Osteoblast (primary cell): ENCODE results near the gene SENP8. TPM values are rescaled to one million over a fixed set of nuclear protein-coding genes. Genes with fewer than 3 reads are reported as not detected.
"Not testable (repeated sequence)": the region's sequence is repeated elsewhere in the genome, so short reads cannot be mapped to it uniquely, and the experiment has no call there.

Experiments
- DNase-seq: peaks from one replicate; pipeline ENCODE4 v3.0.0; 2011; ENCODE audit warnings: low spot score, mixed read lengths; ENCODE audit not compliant: insufficient read length; ENCODE audit errors: missing footprints
- H2AFZ ChIP-seq: 2 replicates; pipeline ENCODE4 v1.6.0; 2011; ENCODE audit warnings: mild to moderate bottlenecking, low read length
- H3K27ac ChIP-seq: 2 replicates; pipeline ENCODE4 v1.5.1; 2011; ENCODE audit warnings: mild to moderate bottlenecking, low read depth, low read length, moderate library complexity
- H3K27me3 ChIP-seq: 2 replicates; pipeline ENCODE4 v1.6.0; 2012; ENCODE audit warnings: mild to moderate bottlenecking, control low read depth, inconsistent platforms, low read length, moderate library complexity; ENCODE audit not compliant: insufficient read depth
- H3K36me3 ChIP-seq: 2 replicates; pipeline ENCODE4 v1.5.1; 2011; ENCODE audit warnings: mild to moderate bottlenecking, low read length, control low read depth, moderate library complexity; ENCODE audit not compliant: insufficient read depth
- H3K4me1 ChIP-seq: 2 replicates; pipeline ENCODE4 v1.5.1; 2011; ENCODE audit warnings: mild to moderate bottlenecking, low read length, control low read depth, moderate library complexity; ENCODE audit not compliant: insufficient read depth
- H3K4me2 ChIP-seq: 2 replicates; pipeline ENCODE4 v1.6.0; 2011; ENCODE audit warnings: mild to moderate bottlenecking, low read length; ENCODE audit not compliant: insufficient read depth
- H3K4me3 ChIP-seq: fragments of 200-600 bp; sonication (generic); 3 replicates; pipeline ENCODE4 v1.5.1; 2012; ENCODE audit warnings: mild to moderate bottlenecking, low read length, inconsistent platforms; ENCODE audit not compliant: insufficient read depth
- H3K79me2 ChIP-seq: 2 replicates; pipeline ENCODE4 v1.6.0; 2012; ENCODE audit warnings: mild to moderate bottlenecking, low read length, control low read depth, inconsistent platforms; ENCODE audit not compliant: insufficient read depth
- H3K9me3 ChIP-seq: 2 replicates; pipeline ENCODE4 v1.5.1; 2011; ENCODE audit warnings: low read depth, low read length, control low read depth
- H4K20me1 ChIP-seq: 2 replicates; pipeline ENCODE4 v1.6.0; 2012; ENCODE audit warnings: mild to moderate bottlenecking, low read length, control low read depth; ENCODE audit not compliant: insufficient read depth
- total RNA-seq: library from RNA; depleted of rRNA; stranded (reverse); fragments of >200 nt; gene quantifications from 2 replicates; pipeline ENCODE4 v1.2.3, GENCODE V29; 2012
- TF ChIP-seq, protein P1 (sequence below): IDR thresholded peaks from 2 replicates; pipeline ENCODE4 v1.5.1; 2011; ENCODE audit warnings: mild to moderate bottlenecking, low read depth, low read length, moderate library complexity; ENCODE audit errors: extremely low read depth

SENP8 gene
- total RNA-seq, 1 donor: 2.5 TPM

DNA sequence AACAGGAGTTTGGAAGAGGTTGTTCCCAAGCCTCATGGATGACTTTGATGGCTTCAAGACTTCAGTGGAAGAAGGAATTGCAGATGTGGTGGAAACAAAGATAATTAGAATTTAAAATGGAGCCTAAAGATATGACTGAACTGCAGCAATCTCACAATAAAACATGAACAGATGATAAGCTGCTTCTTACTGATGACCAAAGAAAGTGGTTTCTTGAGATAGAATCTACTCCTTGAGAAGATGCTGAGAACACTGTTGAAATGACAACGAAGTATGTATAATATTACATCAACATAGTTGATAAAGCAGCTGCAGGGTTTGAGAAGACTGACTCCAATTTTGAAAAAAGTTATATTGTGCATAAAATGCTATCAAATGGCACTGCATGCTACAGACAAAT, 21.4 kb upstream of the SENP8 start:
- Histone ChIP-seq H3K27ac (no peak overlapping the region), H3K9me3 (no peaks in the 10 kb centered on the region), H2AFZ (no peak overlapping the region), H3K4me1 (no peaks in the 10 kb centered on the region), H3K4me2 (no peak overlapping the region), H4K20me1 (peaks cover 6% of the 10 kb centered on the region), H3K36me3 (no peaks in the 10 kb centered on the region), H3K4me3 (no peak overlapping the region), H3K27me3 (no peaks in the 10 kb centered on the region), H3K79me2 (peaks cover 54% of the 10 kb centered on the region)
- no peak for DNase-seq
- TF ChIP-seq, protein P1, sequence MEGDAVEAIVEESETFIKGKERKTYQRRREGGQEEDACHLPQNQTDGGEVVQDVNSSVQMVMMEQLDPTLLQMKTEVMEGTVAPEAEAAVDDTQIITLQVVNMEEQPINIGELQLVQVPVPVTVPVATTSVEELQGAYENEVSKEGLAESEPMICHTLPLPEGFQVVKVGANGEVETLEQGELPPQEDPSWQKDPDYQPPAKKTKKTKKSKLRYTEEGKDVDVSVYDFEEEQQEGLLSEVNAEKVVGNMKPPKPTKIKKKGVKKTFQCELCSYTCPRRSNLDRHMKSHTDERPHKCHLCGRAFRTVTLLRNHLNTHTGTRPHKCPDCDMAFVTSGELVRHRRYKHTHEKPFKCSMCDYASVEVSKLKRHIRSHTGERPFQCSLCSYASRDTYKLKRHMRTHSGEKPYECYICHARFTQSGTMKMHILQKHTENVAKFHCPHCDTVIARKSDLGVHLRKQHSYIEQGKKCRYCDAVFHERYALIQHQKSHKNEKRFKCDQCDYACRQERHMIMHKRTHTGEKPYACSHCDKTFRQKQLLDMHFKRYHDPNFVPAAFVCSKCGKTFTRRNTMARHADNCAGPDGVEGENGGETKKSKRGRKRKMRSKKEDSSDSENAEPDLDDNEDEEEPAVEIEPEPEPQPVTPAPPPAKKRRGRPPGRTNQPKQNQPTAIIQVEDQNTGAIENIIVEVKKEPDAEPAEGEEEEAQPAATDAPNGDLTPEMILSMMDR: no peak

DNA sequence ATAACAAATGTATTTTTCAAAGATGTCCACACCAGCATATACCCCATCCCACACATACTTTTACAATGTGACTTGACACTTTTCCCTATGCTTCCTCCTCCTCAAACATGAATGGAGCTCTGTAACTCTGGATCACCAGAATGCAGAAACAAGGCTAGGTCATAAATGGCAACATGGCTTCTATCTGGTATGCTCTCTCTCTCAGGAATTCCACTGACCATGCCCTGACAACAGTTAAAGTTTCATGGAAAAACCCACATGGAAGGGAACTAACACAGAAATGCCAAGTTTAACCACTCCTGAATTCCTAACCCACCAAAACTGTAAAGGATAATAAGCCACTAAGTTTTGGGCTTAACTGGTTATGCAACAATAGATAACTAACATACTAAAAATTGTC, 20.2 kb upstream of the SENP8 start:
- no peak overlapping the region for H3K27ac ChIP-seq
- TF ChIP-seq, protein P1: no peak
- H3K4me2 ChIP-seq: no peak overlapping the region
- no peak overlapping the region for H3K4me3 ChIP-seq
- no peaks in the 10 kb centered on the region for H3K27me3 ChIP-seq
- H4K20me1 ChIP-seq: peaks cover 6% of the 10 kb centered on the region
- DNase-seq: no peak
- H3K36me3 ChIP-seq: no peaks in the 10 kb centered on the region
- no peaks in the 10 kb centered on the region for H3K9me3 ChIP-seq
- peaks cover 46% of the 10 kb centered on the region for H3K79me2 ChIP-seq
- H3K4me1 ChIP-seq: peaks cover under 1% of the 10 kb centered on the region
- no peak overlapping the region for H2AFZ ChIP-seq

DNA sequence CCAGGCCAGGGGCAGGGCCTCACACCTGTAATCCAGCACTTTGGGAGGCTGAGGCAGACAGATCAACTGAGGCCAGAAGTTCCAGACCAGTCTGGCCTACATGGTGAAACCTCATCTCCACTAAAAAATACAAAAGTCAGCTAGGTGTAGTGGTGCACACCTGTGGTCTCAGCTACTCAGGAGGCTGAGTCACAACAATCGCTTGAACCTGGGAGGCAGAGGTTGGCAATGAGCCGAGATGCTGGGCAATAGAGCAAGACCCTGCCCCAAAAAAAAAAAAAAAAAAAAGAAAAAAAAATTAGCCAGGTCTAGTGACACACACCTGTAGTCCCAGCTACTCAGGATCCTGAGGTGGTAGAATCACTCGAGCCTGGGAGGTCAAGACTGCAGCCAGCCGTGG, 19.0 kb upstream of the SENP8 start:
- H3K4me2 ChIP-seq: no peak overlapping the region
- H3K79me2 ChIP-seq: peaks cover 49% of the 10 kb centered on the region
- TF ChIP-seq, protein P1: no peak
- H3K36me3 ChIP-seq: no peaks in the 10 kb centered on the region
- no peaks in the 10 kb centered on the region for H3K27me3 ChIP-seq
- DNase-seq: no peak
- H3K4me3 ChIP-seq: no peak overlapping the region
- peaks cover 17% of the 10 kb centered on the region for H4K20me1 ChIP-seq
- H2AFZ ChIP-seq: no peak overlapping the region
- no peak overlapping the region for H3K27ac ChIP-seq
- H3K9me3 ChIP-seq: no peaks in the 10 kb centered on the region
- peaks cover 5% of the 10 kb centered on the region for H3K4me1 ChIP-seq

DNA sequence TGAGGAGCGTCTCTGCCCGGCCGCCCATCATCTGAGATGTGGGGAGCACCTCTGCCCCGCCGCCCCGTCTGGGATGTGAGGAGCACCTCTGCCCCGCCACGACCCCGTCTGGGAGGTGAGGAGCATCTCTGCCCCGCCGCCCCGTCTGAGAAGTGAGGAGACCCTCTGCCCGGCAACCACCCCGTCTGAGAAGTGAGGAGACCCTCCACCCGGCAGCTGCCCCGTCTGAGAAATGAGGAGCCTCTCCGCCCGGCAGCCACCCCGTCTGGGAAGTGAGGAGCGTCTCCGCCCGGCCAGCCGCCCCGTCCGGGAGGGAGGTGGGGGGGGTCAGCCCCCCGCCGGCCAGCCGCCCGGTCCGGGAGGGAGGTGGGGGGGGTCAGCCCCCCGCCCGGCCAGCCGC, 17.7 kb upstream of the SENP8 start:
- not testable (repeated sequence) for H3K9me3 ChIP-seq, H3K27me3 ChIP-seq, H3K4me2 ChIP-seq, H3K36me3 ChIP-seq, H3K4me1 ChIP-seq, DNase-seq, H2AFZ ChIP-seq, H3K4me3 ChIP-seq, H3K27ac ChIP-seq
- peaks cover 26% of the 10 kb centered on the region for H4K20me1 ChIP-seq
- peaks cover 49% of the 10 kb centered on the region for H3K79me2 ChIP-seq

DNA sequence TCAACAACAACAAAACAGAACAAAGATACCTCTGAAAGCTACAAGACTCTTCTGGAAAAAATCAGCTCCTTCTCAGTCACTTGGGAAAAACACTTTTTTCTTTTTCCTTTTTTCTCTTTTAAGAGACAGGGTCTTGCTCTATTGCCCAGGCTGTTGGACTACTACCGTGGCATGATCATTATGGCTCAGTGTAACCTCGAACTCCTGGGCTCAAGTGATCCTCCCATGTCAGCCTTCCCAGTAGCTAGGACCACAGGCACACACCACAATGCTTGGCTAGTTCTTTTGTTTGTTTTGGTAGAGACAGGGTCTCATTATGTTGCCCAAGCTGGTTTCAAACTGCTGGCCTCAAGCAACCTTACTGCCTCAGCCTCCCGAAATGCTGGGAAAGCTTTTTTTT, 13.1 kb upstream of the SENP8 start:
- DNase-seq: no peak
- no peak overlapping the region for H2AFZ ChIP-seq
- H3K9me3 ChIP-seq: no peaks in the 10 kb centered on the region
- peaks cover 61% of the 10 kb centered on the region for H3K79me2 ChIP-seq
- H3K36me3 ChIP-seq: no peaks in the 10 kb centered on the region
- no peak overlapping the region for H3K4me3 ChIP-seq
- H3K27me3 ChIP-seq: no peaks in the 10 kb centered on the region
- peaks cover 39% of the 10 kb centered on the region for H4K20me1 ChIP-seq
- no peak overlapping the region for H3K27ac ChIP-seq
- TF ChIP-seq, protein P1: no peak
- no peak overlapping the region for H3K4me2 ChIP-seq
- peaks cover 5% of the 10 kb centered on the region for H3K4me1 ChIP-seq
